GM23248 (cell line): Measurements from ENCODE around the gene CLSTN2. TPM values are rescaled to one million over a fixed set of nuclear protein-coding genes. Genes with fewer than 3 reads are reported as not detected.
A peak's percentile ranks its signal among the peaks of the same experiment; 100 is the strongest.

Experiments
- DNase-seq: peaks from one replicate; pipeline ENCODE4 v3.0.0-alpha.2; 2015
- H2AFZ ChIP-seq: fragments of 200-600 bp; sonication (generic); 2 replicates; pipeline ENCODE4 v1.6.1; 2016; ENCODE audit warnings: antibody characterized with exemption
- H3F3A ChIP-seq: fragments of 200-600 bp; sonication (generic); 2 replicates; pipeline ENCODE4 v1.6.1; 2016; ENCODE audit warnings: mild to moderate bottlenecking, antibody characterized with exemption, mixed run types; ENCODE audit not compliant: insufficient read depth
- H3K27ac ChIP-seq: fragments of 200-600 bp; sonication (generic); 2 replicates; pipeline ENCODE4 v1.5.1; 2016; ENCODE audit warnings: mild to moderate bottlenecking
- H3K27me3 ChIP-seq: fragments of 200-600 bp; sonication (generic); replicated peaks from 2 replicates; pipeline ENCODE4 v1.6.1; 2016; ENCODE audit warnings: mild to moderate bottlenecking; ENCODE audit not compliant: insufficient read depth
- H3K36me3 ChIP-seq: fragments of 200-600 bp; sonication (generic); 2 replicates; pipeline ENCODE4 v1.6.1; 2016; ENCODE audit warnings: low read depth, mild to moderate bottlenecking
- H3K4me1 ChIP-seq: fragments of 200-600 bp; sonication (generic); 2 replicates; pipeline ENCODE4 v1.6.1; 2016; ENCODE audit warnings: mild to moderate bottlenecking; ENCODE audit not compliant: insufficient read depth
- H3K4me2 ChIP-seq: fragments of 200-600 bp; sonication (generic); one replicate; pipeline ENCODE4 v1.6.1; 2016; ENCODE audit warnings: mild to moderate bottlenecking; ENCODE audit not compliant: unreplicated experiment
- H3K4me3 ChIP-seq: fragments of 200-600 bp; sonication (generic); 2 replicates; pipeline ENCODE4 v1.5.1; 2016; ENCODE audit warnings: mild to moderate bottlenecking
- H3K79me2 ChIP-seq: fragments of 200-600 bp; sonication (generic); 2 replicates; pipeline ENCODE4 v1.6.1; 2016; ENCODE audit warnings: mild to moderate bottlenecking; ENCODE audit not compliant: insufficient read depth
- H3K9ac ChIP-seq: fragments of 200-600 bp; sonication (generic); 2 replicates; pipeline ENCODE4 v1.6.1; 2016; ENCODE audit warnings: mild to moderate bottlenecking
- H3K9me2 ChIP-seq: fragments of 200-600 bp; sonication (generic); 2 replicates; pipeline ENCODE4 v1.6.1; 2016; ENCODE audit warnings: mixed run types, mild to moderate bottlenecking, moderate library complexity; ENCODE audit not compliant: insufficient read depth
- H3K9me3 ChIP-seq: fragments of 200-600 bp; sonication (generic); one replicate; pipeline ENCODE4 v1.6.1; 2017; ENCODE audit warnings: low read depth
- H4K20me1 ChIP-seq: fragments of 200-600 bp; sonication (generic); 2 replicates; pipeline ENCODE4 v1.6.0; 2016; ENCODE audit not compliant: insufficient read depth
- EZH2 ChIP-seq: fragments of 200-600 bp; sonication (generic); IDR thresholded peaks from 2 replicates; pipeline ENCODE4 v1.6.1; 2018; ENCODE audit warnings: antibody characterized with exemption, mild to moderate bottlenecking; ENCODE audit not compliant: insufficient read depth, poor library complexity, severe bottlenecking
- EZH2phosphoT487 ChIP-seq: fragments of 200-600 bp; sonication (generic); IDR thresholded peaks from 2 replicates; pipeline ENCODE4 v1.6.1; 2018; ENCODE audit warnings: antibody characterized with exemption, moderate library complexity, mild to moderate bottlenecking, low read depth; ENCODE audit not compliant: insufficient read depth
- WGBS, 2 experiments: methylation state at CpG; one replicate each; pipeline ENCODE4 v1.1.6; 2015 to 2017; ENCODE audit warnings: low lambda C conversion rate in 2 of 2, low coverage in 1 of 2; ENCODE audit errors: missing lambda C conversion rate in 2 of 2; 5-methylcytosine and 5-hydroxymethylcytosine counted together
- in situ Hi-C: fragments of 300-500 bp; cut with MboI; formaldehyde crosslinking; loops from 2 replicates; pipeline ENCODE4 v1.15.0; 2020
- polyA plus RNA-seq: library from polyadenylated mRNA; unstranded; fragments of >200 nt; fragmentation: Nextera tagmentation; extraction: Ambion mirVana; gene quantifications from 2 replicates; pipeline ENCODE4 v1.2.1, GENCODE V29; 2016
- total RNA-seq: library from RNA; depleted of rRNA; stranded (reverse); fragments of >200 nt; shearing (Covaris generic); gene quantifications from 2 replicates; pipeline ENCODE4 v1.2.3, GENCODE V29; 2014

Gene CLSTN2
- total and polyA plus RNA-seq, 2 experiments from 2014 or later, result not detected

DNA sequence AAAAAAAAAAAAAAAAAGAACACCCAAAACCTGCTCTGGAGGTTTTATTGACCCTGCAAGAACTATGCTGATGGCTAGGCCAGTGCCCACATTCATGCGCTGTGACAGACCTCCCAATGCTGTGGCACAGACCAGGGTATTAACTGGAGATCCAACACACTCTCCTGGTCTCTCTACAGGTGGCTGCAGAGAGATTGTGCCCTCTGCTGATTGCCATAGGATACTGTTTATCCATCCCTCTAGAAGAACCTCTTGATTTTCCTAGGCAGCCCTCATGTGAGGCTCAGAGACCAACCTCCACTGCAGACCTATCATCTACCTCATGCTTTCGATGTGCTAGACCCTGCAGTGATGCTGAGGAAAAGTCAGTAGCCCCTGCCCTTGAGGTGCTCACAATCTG lies 617.4 kb downstream of the CLSTN2 start:
- no peaks in the 10 kb centered on the region for H3K79me2 ChIP-seq
- H3F3A ChIP-seq, result no peaks in the 10 kb centered on the region
- WGBS, 2 experiments, result 52 to 68% methylated on average over 2 of the region's 2 CpGs
- H3K9me3 ChIP-seq, result no peaks in the 10 kb centered on the region
- H3K9me2 ChIP-seq, result no peaks in the 10 kb centered on the region
- no peaks in the 10 kb centered on the region for H3K27me3 ChIP-seq
- no peaks in the 10 kb centered on the region for H4K20me1 ChIP-seq
- H3K4me1 ChIP-seq, result no peaks in the 10 kb centered on the region
- no peak overlapping the region for H3K27ac ChIP-seq
- H3K9ac ChIP-seq, result no peak overlapping the region
- H3K36me3 ChIP-seq, result no peaks in the 10 kb centered on the region
- no peak overlapping the region for H3K4me3 ChIP-seq
- DNase-seq, result no peak
- in situ Hi-C loops, result no loop called here
- no peak overlapping the region for H3K4me2 ChIP-seq
- H2AFZ ChIP-seq, result no peak overlapping the region
- TF ChIP-seq EZH2, result no peak
- TF ChIP-seq EZH2phosphoT487, result no peak

DNA sequence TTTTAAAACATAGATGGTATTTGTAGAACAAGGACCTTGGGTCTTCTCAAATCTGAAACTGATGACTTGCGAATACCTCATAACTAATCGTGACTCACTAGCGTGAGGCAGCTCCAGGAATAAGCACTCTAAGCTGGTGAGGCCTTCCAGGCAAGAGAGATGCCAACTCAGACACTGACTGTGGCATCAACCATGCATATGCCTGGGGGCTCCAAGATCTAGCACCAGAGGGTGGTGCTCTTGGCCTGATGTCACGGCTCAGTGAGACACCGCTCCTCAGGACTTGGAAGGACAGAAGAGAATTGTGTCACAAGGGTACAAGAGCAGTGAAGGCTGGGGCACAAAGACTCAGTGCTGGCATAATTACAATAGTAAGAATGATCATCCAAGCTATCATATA lies 617.9 kb downstream of the CLSTN2 start:
- Histone ChIP-seq H3K27me3 (peaks cover 5% of the 10 kb centered on the region; the same call in 1 of the 2 replicates), H3K79me2 (no peaks in the 10 kb centered on the region), H3F3A (no peaks in the 10 kb centered on the region), H3K27ac (no peak overlapping the region), H3K9me2 (no peaks in the 10 kb centered on the region), H3K9ac (no peak overlapping the region), H4K20me1 (no peaks in the 10 kb centered on the region), H2AFZ (no peak overlapping the region), H3K36me3 (no peaks in the 10 kb centered on the region), H3K4me2 (no peak overlapping the region), H3K4me3 (no peak overlapping the region), H3K4me1 (no peaks in the 10 kb centered on the region), H3K9me3 (no peaks in the 10 kb centered on the region)
- in situ Hi-C loops, result no loop called here
- TF ChIP-seq EZH2 (no peak), EZH2phosphoT487 (no peak)
- peak; percentile 27 for DNase-seq
- 74 to 75% methylated on average over 5 of the region's 5 CpGs for WGBS, 2 experiments

DNA sequence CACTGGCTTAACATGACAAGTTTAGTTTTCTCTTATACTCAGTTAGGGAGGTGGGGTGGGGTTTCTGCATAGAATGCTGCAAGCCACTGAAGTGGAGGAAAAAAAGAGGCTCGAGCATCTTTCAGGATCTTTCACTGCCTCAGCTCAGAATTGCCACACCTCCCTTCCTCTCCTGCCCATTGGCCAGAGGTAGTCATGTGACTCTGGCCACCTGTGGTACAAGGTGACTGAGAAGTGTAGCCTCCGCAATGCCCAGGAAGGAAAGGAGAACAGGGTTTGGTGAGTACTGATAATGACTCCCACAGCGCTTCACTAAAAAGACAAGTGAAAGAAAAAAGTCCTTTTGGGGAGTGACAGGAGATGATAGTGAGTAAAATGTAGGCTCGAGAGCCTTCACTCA lies 618.6 kb downstream of the CLSTN2 start:
- Histone ChIP-seq H3K27me3 (peaks cover 6% of the 10 kb centered on the region; the same call in 1 of the 2 replicates), H3F3A (no peaks in the 10 kb centered on the region), H3K9me3 (no peaks in the 10 kb centered on the region), H3K79me2 (no peaks in the 10 kb centered on the region), H3K4me1 (no peaks in the 10 kb centered on the region), H3K27ac (no peak overlapping the region), H3K9ac (no peak overlapping the region), H3K4me3 (no peak overlapping the region), H4K20me1 (no peaks in the 10 kb centered on the region), H3K4me2 (no peak overlapping the region), H3K36me3 (no peaks in the 10 kb centered on the region), H2AFZ (no peak overlapping the region), H3K9me2 (no peaks in the 10 kb centered on the region)
- TF ChIP-seq EZH2, result no peak
- WGBS, 2 experiments, result 47 to 54% methylated on average over 4 of the region's 4 CpGs
- in situ Hi-C loops, result no loop called here
- no peak for DNase-seq

DNA sequence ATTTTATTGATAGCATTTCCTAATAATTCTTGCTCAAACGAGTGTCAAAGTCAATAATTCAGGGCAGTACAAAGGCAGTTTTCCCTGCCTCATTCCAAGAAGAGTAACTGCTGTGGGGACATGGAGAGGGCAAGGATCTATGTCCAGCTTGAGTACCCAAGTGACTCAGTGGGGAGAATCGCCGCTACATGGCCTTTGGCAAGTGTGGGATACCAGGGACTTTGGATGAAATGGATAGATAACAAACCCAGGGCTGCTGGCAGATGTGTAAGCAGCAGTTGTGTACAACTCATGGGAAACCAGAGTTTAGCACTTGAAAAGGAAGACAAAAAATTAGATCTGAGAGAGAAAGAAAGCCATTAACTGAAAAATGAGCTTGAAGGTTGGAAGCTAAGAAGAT lies 620.7 kb downstream of the CLSTN2 start:
- no peaks in the 10 kb centered on the region for H3K9me2 ChIP-seq
- no peaks in the 10 kb centered on the region for H3K36me3 ChIP-seq
- H3K4me3 ChIP-seq, result no peak overlapping the region
- H3K4me2 ChIP-seq, result no peak overlapping the region
- no peaks in the 10 kb centered on the region for H3F3A ChIP-seq
- H3K27ac ChIP-seq, result no peak overlapping the region
- H3K4me1 ChIP-seq, result no peaks in the 10 kb centered on the region
- TF ChIP-seq EZH2phosphoT487 (no peak), EZH2 (no peak)
- H4K20me1 ChIP-seq, result no peaks in the 10 kb centered on the region
- H2AFZ ChIP-seq, result no peak overlapping the region
- H3K9me3 ChIP-seq, result no peaks in the 10 kb centered on the region
- H3K79me2 ChIP-seq, result no peaks in the 10 kb centered on the region
- in situ Hi-C loops, result no loop called here
- H3K9ac ChIP-seq, result no peak overlapping the region
- peaks cover 6% of the 10 kb centered on the region; the same call in 1 of the 2 replicates for H3K27me3 ChIP-seq
- no peak for DNase-seq
- 35 to 37% methylated on average over 3 of the region's 3 CpGs for WGBS, 2 experiments

DNA sequence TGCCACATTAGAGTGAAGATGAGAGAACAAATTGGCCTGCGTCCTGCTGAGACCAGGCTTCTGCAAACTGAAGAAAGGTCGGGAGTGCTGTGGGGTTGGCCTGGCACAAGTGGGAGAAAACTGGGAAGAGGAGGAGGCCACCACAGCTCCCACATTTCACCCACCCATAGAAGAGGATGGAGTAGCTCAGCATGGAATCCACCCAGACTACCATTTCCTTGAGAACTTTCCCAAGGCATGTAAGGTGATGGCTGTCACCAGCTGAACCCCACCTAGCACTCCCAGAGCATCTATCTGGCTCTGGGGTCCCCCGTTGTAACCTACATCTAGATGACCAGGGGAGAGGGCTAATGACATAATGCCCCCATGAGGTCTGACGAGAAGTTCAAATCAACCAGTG lies 622.5 kb downstream of the CLSTN2 start:
- H3F3A ChIP-seq, result no peaks in the 10 kb centered on the region
- in situ Hi-C loops, result no loop called here
- TF ChIP-seq EZH2, result no peak
- no peak for TF ChIP-seq EZH2phosphoT487
- no peaks in the 10 kb centered on the region for H3K9me2 ChIP-seq
- no peak for DNase-seq
- no peaks in the 10 kb centered on the region for H4K20me1 ChIP-seq
- H3K36me3 ChIP-seq, result no peaks in the 10 kb centered on the region
- H3K9ac ChIP-seq, result no peak overlapping the region
- no peak overlapping the region for H3K4me2 ChIP-seq
- no peak overlapping the region for H2AFZ ChIP-seq
- no peaks in the 10 kb centered on the region for H3K79me2 ChIP-seq
- no peaks in the 10 kb centered on the region for H3K9me3 ChIP-seq
- no peaks in the 10 kb centered on the region for H3K4me1 ChIP-seq
- no peak overlapping the region for H3K4me3 ChIP-seq
- H3K27ac ChIP-seq, result no peak overlapping the region
- peaks cover 8% of the 10 kb centered on the region; the same call in 1 of the 2 replicates for H3K27me3 ChIP-seq
- WGBS, 2 experiments, result 14 to 29% methylated on average over 4 of the region's 4 CpGs
